Activated B cell treated with CpG ODN at 0.5 μM for 24 hours (primary cell): ENCODE data around the gene CORT. TPM values are rescaled to one million over a fixed set of nuclear protein-coding genes. Genes with fewer than 3 reads are reported as not detected.

Source experiments
- ATAC-seq: fragments of 200-7000 bp; cut with Tn5 transposase; one replicate; pipeline ENCODE4 v1.10.0; 2021; ENCODE audit warnings: low read depth, mild to moderate bottlenecking, moderate library complexity
- CTCF ChIA-PET: fragments of 350-600 bp; sonication (Branson Sonifier 250); formaldehyde crosslinking; loops from one replicate; lab custom pipeline; 2021; ENCODE audit warnings: antibody characterized with exemption; lab: Charles Lee
- POLR2A ChIA-PET: fragments of 350-600 bp; sonication (Branson Sonifier 250); formaldehyde crosslinking; loops from one replicate; lab custom pipeline; 2021; ENCODE audit warnings: antibody characterized with exemption; lab: Charles Lee
- DNase-seq: peaks from one replicate; pipeline ENCODE4 v3.0.0; 2022
- H3K27ac Mint-ChIP-seq: one replicate; pipeline ENCODE4 v1.8.0; 2020; ENCODE audit warnings: mixed read lengths
- H3K27me3 Mint-ChIP-seq: one replicate; pipeline ENCODE4 v1.8.0; 2021; ENCODE audit warnings: mixed read lengths
- H3K36me3 Mint-ChIP-seq: one replicate; pipeline ENCODE4 v1.8.0; 2021; ENCODE audit warnings: low read depth, mixed read lengths
- H3K4me1 Mint-ChIP-seq: one replicate; pipeline ENCODE4 v1.8.0; 2021; ENCODE audit warnings: mixed read lengths
- H3K4me3 Mint-ChIP-seq: one replicate; pipeline ENCODE4 v1.8.0; 2020; ENCODE audit warnings: mild to moderate bottlenecking, mixed read lengths
- H3K9me3 Mint-ChIP-seq: one replicate; pipeline ENCODE4 v1.8.0; 2020; ENCODE audit warnings: mixed read lengths
- intact Hi-C: fragments of 100-400 bp; cut with micrococcal nuclease; formaldehyde crosslinking; loops from one replicate; pipeline ENCODE4 v1.15.1; 2024
- total RNA-seq: library from RNA; stranded (reverse); gene quantifications from 2 replicates; pipeline ENCODE4 v1.2.3, GENCODE V29; 2022
- TF ChIP-seq, protein P1 (sequence below): fragments of 200-600 bp; IDR thresholded peaks from one replicate; pipeline ENCODE4 v1.8.0; 2022; ENCODE audit warnings: antibody characterized with exemption, mild to moderate bottlenecking

CORT gene
- total RNA-seq, 1 donor from 2014 or later = 0.49 TPM

- intact Hi-C loops = loop anchor here (1.0 kb wide), 7 partner anchors 11 to 465 kb away; partner anchors contain the start of gene DFFA
- DNase-seq = no peak
- ATAC-seq = no peak
Observed at GRCh38 chr1:10495952-10496351, 46.1 kb downstream of the CORT start.

DNA sequence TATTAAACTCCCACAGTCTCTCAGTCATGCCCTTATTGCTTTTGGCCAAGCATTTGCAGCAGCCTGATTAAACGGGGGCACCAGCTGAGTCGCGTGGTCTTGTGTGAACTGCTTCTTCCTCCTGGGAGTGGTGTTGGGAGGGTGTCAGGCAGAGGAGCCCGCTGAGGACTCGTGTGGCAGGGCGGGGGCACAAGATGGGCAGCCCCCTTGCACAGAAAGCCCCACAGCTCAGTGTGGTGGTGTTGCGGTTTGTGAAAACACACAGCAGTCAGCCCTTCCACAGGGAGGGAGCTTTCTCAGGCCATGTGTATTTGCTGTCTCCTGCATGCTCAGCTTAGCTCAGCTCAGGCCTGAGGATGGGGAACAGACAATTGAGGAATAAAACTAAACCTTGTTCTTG is 47.3 kb downstream of the CORT start:
- Mint-ChIP-seq H3K27me3 (no peaks in the 10 kb centered on the region), H3K27ac (no peak overlapping the region), H3K4me1 (peaks cover 22% of the 10 kb centered on the region), H3K4me3 (no peak overlapping the region), H3K36me3 (peaks cover 20% of the 10 kb centered on the region), H3K9me3 (no peaks in the 10 kb centered on the region)
- ATAC-seq = no peak
- intact Hi-C loops = no loop called here
- TF ChIP-seq, protein P1, sequence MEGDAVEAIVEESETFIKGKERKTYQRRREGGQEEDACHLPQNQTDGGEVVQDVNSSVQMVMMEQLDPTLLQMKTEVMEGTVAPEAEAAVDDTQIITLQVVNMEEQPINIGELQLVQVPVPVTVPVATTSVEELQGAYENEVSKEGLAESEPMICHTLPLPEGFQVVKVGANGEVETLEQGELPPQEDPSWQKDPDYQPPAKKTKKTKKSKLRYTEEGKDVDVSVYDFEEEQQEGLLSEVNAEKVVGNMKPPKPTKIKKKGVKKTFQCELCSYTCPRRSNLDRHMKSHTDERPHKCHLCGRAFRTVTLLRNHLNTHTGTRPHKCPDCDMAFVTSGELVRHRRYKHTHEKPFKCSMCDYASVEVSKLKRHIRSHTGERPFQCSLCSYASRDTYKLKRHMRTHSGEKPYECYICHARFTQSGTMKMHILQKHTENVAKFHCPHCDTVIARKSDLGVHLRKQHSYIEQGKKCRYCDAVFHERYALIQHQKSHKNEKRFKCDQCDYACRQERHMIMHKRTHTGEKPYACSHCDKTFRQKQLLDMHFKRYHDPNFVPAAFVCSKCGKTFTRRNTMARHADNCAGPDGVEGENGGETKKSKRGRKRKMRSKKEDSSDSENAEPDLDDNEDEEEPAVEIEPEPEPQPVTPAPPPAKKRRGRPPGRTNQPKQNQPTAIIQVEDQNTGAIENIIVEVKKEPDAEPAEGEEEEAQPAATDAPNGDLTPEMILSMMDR = no peak
- POLR2A ChIA-PET = interaction anchor here (0.6 kb wide), 1 partner anchor 463 kb away, joined by 4 read pairs; no protein-coding TSS in a partner anchor
- CTCF ChIA-PET = interaction anchor here (3.1 kb wide), 1 partner anchor 10 kb away, joined by 14 read pairs; no protein-coding TSS in a partner anchor
- DNase-seq = no peak

More at GRCh38 chr1:10495952-10496351, 46.1 kb downstream of the CORT start:
- POLR2A ChIA-PET = interaction anchor here (1.3 to 2.3 kb wide), 2 partner anchors 11 to 66 kb away, joined by 4 to 6 read pairs; partner anchors contain the start of gene CENPS
- H3K27me3 Mint-ChIP-seq = no peaks in the 10 kb centered on the region
- H3K4me1 Mint-ChIP-seq = peaks cover 21% of the 10 kb centered on the region
- H3K36me3 Mint-ChIP-seq = peaks cover 20% of the 10 kb centered on the region
- H3K9me3 Mint-ChIP-seq = no peaks in the 10 kb centered on the region
- H3K27ac Mint-ChIP-seq = peak overlapping the region; percentile 91
- TF ChIP-seq, protein P1 = no peak
- CTCF ChIA-PET = interaction anchor here (1.4 to 4.8 kb wide), 5 partner anchors 12 to 86 kb away, joined by 4 to 57 read pairs (median 6); partner anchors contain the start of gene CENPS
- no peak overlapping the region for H3K4me3 Mint-ChIP-seq

DNA sequence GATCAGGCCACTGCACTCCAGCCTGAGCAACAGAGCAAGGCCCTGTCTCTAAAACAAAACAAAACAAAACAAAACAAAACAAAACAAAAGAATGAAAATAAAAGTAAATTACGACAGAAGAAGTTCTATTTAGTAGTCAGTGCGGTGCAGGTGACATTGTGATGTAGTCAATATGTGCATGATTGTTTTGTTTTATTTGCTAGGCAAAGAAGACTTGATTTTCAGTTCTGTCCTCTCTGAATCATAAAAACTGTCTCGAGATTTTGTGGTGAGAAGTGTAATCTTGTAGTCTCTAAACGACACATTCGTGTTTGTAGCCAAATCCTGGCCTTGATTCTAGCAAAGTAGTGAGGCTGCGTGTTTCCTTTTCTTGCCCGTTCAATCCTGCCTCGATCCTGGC is 48.4 kb downstream of the CORT start:
- Mint-ChIP-seq H3K4me1 (peaks cover 24% of the 10 kb centered on the region), H3K4me3 (no peak overlapping the region), H3K36me3 (peaks cover 20% of the 10 kb centered on the region), H3K27ac (no peak overlapping the region), H3K27me3 (no peaks in the 10 kb centered on the region), H3K9me3 (no peaks in the 10 kb centered on the region)
- intact Hi-C loops = no loop called here
- DNase-seq (no peak), ATAC-seq (no peak)
- CTCF ChIA-PET = interaction anchor here (3.1 kb wide), 1 partner anchor 9 kb away, joined by 14 read pairs; no protein-coding TSS in a partner anchor
- TF ChIP-seq, protein P1 = no peak
- POLR2A ChIA-PET = no interaction called here

Other genes with a start within 250 kb of the CORT start
- gene KIF1B, start 239.5 kb upstream of the CORT start, total RNA-seq = 5.9 and 7.2 TPM in 2 replicates
- gene PGD, start 51.0 kb upstream of the CORT start, total RNA-seq = 108 and 112 TPM in 2 replicates
- 9.2 and 15.2 TPM in 2 replicates for gene CENPS, start 19.6 kb upstream of the CORT start, total RNA-seq
- 34.3 and 39.0 TPM in 2 replicates for gene DFFA, start 22.5 kb downstream of the CORT start, total RNA-seq
- gene PEX14, start 24.9 kb downstream of the CORT start, total RNA-seq = 16.3 and 17.8 TPM in 2 replicates